ENCODE data around the gene TM7SF2. TPM values are rescaled to one million over a fixed set of nuclear protein-coding genes. Genes with fewer than 3 reads are reported as not detected.

Gene TM7SF2
- total and polyA plus RNA-seq, 2 of the 13 experiments (the other 11 are each of a cell fraction or from before 2014, with no cell fraction given): 56.0 to 66.9 TPM

- TF ChIP-seq SNAPC5 (CRISPR knock-in tag; IDR thresholded peaks at IDR 0.05; ENCODE audit: borderline replicate concordance) (no peak), E2F5 (CRISPR knock-in tag; conservative IDR thresholded peaks at IDR 0.05) (no peak; the same call in 1 of the 2 replicates), THAP9 (CRISPR knock-in tag; IDR thresholded peaks at IDR 0.05; ENCODE audit: borderline replicate concordance) (no peak), ZBTB14 (CRISPR knock-in tag; IDR thresholded peaks at IDR 0.05) (no peak; the same call in 1 of the 2 replicates), HBP1 (CRISPR knock-in tag; IDR thresholded peaks at IDR 0.05; ENCODE audit: low read depth) (0 out of 2 replicates have a peak, but pooled peaks have one; percentile 13), MAFG (CRISPR knock-in tag; IDR thresholded peaks at IDR 0.05) (no peak), NR2F2 (IDR thresholded peaks at IDR 0.05; ENCODE audit: borderline replicate concordance, low read depth) (0 out of 2 replicates have a peak, but pooled peaks have one; percentile 24), ZBTB43 (CRISPR knock-in tag; conservative IDR thresholded peaks at IDR 0.05) (no peak), ZNF747 (CRISPR knock-in tag; IDR thresholded peaks at IDR 0.05; ENCODE audit: borderline replicate concordance) (no peak), ZNF263 (CRISPR knock-in tag; IDR thresholded peaks at IDR 0.05) (no peak; the same call in 1 of the 2 replicates), ZNF773 (CRISPR knock-in tag; IDR thresholded peaks at IDR 0.05; ENCODE audit: borderline replicate concordance) (peak; percentile 30; the same call in 1 of the 2 replicates), ZEB1 (IDR thresholded peaks at IDR 0.05; ENCODE audit: insufficient replicate concordance, low read depth) (peak; percentile 57), ELF4 (CRISPR knock-in tag; IDR thresholded peaks at IDR 0.05; ENCODE audit: borderline replicate concordance) (no peak)
- TF ChIP-seq, protein P1, sequence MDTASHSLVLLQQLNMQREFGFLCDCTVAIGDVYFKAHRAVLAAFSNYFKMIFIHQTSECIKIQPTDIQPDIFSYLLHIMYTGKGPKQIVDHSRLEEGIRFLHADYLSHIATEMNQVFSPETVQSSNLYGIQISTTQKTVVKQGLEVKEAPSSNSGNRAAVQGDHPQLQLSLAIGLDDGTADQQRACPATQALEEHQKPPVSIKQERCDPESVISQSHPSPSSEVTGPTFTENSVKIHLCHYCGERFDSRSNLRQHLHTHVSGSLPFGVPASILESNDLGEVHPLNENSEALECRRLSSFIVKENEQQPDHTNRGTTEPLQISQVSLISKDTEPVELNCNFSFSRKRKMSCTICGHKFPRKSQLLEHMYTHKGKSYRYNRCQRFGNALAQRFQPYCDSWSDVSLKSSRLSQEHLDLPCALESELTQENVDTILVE (CRISPR knock-in tag; IDR thresholded peaks at IDR 0.05): peak; percentile 49; the same call in 1 of the 2 replicates
- TF ChIP-seq, protein P2, sequence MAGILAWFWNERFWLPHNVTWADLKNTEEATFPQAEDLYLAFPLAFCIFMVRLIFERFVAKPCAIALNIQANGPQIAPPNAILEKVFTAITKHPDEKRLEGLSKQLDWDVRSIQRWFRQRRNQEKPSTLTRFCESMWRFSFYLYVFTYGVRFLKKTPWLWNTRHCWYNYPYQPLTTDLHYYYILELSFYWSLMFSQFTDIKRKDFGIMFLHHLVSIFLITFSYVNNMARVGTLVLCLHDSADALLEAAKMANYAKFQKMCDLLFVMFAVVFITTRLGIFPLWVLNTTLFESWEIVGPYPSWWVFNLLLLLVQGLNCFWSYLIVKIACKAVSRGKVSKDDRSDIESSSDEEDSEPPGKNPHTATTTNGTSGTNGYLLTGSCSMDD (CRISPR knock-in tag; IDR thresholded peaks at IDR 0.05): no peak
- TF ChIP-seq, protein P3, sequence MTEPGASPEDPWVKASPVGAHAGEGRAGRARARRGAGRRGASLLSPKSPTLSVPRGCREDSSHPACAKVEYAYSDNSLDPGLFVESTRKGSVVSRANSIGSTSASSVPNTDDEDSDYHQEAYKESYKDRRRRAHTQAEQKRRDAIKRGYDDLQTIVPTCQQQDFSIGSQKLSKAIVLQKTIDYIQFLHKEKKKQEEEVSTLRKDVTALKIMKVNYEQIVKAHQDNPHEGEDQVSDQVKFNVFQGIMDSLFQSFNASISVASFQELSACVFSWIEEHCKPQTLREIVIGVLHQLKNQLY (CRISPR knock-in tag; IDR thresholded peaks at IDR 0.05): no peak
Observed at GRCh38 chr11:65112546-65113360, 1.1 kb downstream of the TM7SF2 start (continued).

Data from HepG2 (cell line).